IMR-90 (cell line): ENCODE data around the gene NOXRED1. TPM values are rescaled to one million over a fixed set of nuclear protein-coding genes. Genes with fewer than 3 reads are reported as not detected.

Source experiments
- ATAC-seq: fragments of 200-7000 bp; cut with Tn5 transposase; 2 replicates; pipeline ENCODE4 v1.9.1; 2020; ENCODE audit warnings: low read depth, mild to moderate bottlenecking, moderate library complexity
- BruUV-seq: library from RNA; stranded (reverse); fragments of 400-500 nt; replicated peaks from 2 replicates; lab custom pipeline; 2021; lab: Mats Ljungman, UMichigan
- CTCF ChIA-PET: fragments of 300-600 bp; formaldehyde crosslinking; extraction: SDS; loops from one replicate; lab custom pipeline; 2021; ENCODE audit warnings: antibody characterized with exemption; lab: Yijun Ruan, JAX
- POLR2A ChIA-PET: fragments of 300-600 bp; sonication (Branson Sonifier 250); formaldehyde crosslinking; loops from one replicate; lab custom pipeline; 2022; ENCODE audit warnings: antibody characterized with exemption; ENCODE audit not compliant: unreplicated experiment; lab: Charles Lee
- DNase-seq: peaks from one replicate; pipeline ENCODE4 v3.0.0; 2013
- H2AFZ ChIP-seq: replicated peaks from 2 replicates; pipeline ENCODE3; 2013; ENCODE audit warnings: low read length, mild to moderate bottlenecking; ENCODE audit not compliant: poor library complexity
- H2AK5ac ChIP-seq: 2 replicates; pipeline ENCODE4 v1.6.1; 2013; ENCODE audit warnings: low read depth, low read length, inconsistent platforms
- H2AK9ac ChIP-seq: replicated peaks from 2 replicates; pipeline ENCODE3; 2013; ENCODE audit warnings: mild to moderate bottlenecking, low read depth, low read length, moderate library complexity; ENCODE audit not compliant: poor library complexity
- H2BK120ac ChIP-seq: 2 replicates; pipeline ENCODE4 v1.6.1; 2013; ENCODE audit warnings: low read depth, low read length, inconsistent platforms
- H2BK15ac ChIP-seq: 3 replicates; pipeline ENCODE4 v1.6.1; 2013; ENCODE audit warnings: low read depth, low read length, inconsistent platforms
- H2BK20ac ChIP-seq: 2 replicates; pipeline ENCODE4 v1.6.1; 2013; ENCODE audit warnings: low read depth, mild to moderate bottlenecking, inconsistent platforms, low read length, moderate library complexity
- H2BK5ac ChIP-seq: 2 replicates; pipeline ENCODE4 v1.6.1; 2013; ENCODE audit warnings: mild to moderate bottlenecking, low read depth, low read length, inconsistent platforms; ENCODE audit not compliant: poor library complexity, severe bottlenecking
- H3K14ac ChIP-seq: replicated peaks from 2 replicates; pipeline ENCODE4 v1.6.1; 2013; ENCODE audit warnings: low read depth, low read length, inconsistent platforms
- H3K18ac ChIP-seq: 2 replicates; pipeline ENCODE4 v1.6.1; 2013; ENCODE audit warnings: low read depth, low read length, control low read depth
- H3K23ac ChIP-seq: 2 replicates; pipeline ENCODE4 v1.6.1; 2013; ENCODE audit warnings: low read depth, low read length, inconsistent platforms
- H3K27ac ChIP-seq: 2 replicates; pipeline ENCODE4 v1.5.1; 2013; ENCODE audit warnings: mild to moderate bottlenecking, control low read depth, low read length; ENCODE audit not compliant: insufficient read depth
- H3K27me3 ChIP-seq: 2 replicates; pipeline ENCODE4 v1.6.1; 2013; ENCODE audit warnings: low read length; ENCODE audit not compliant: control insufficient read depth, insufficient read depth
- H3K36me3 ChIP-seq: 2 replicates; pipeline ENCODE4 v1.6.1; 2013; ENCODE audit warnings: low read length, mixed read lengths; ENCODE audit not compliant: control insufficient read depth, insufficient read depth
- H3K4ac ChIP-seq: 2 replicates; pipeline ENCODE4 v1.6.1; 2013; ENCODE audit warnings: low read depth, low read length, inconsistent platforms
- H3K4me1 ChIP-seq: 2 replicates; pipeline ENCODE4 v1.6.1; 2013; ENCODE audit warnings: low read length, mixed read lengths; ENCODE audit not compliant: control insufficient read depth, insufficient read depth
- H3K4me2 ChIP-seq: 2 replicates; pipeline ENCODE4 v1.6.1; 2013; ENCODE audit warnings: low read depth, mild to moderate bottlenecking, control low read depth, low read length, moderate library complexity
- H3K4me3 ChIP-seq: 2 replicates; pipeline ENCODE4 v1.5.1; 2013; ENCODE audit warnings: low read depth, mild to moderate bottlenecking, control low read depth, low read length, moderate library complexity; ENCODE audit not compliant: insufficient read depth
- H3K56ac ChIP-seq: 2 replicates; pipeline ENCODE4 v1.6.1; 2013; ENCODE audit warnings: low read length, inconsistent platforms; ENCODE audit not compliant: insufficient read depth; ENCODE audit errors: extremely low read depth
- H3K79me1 ChIP-seq, 2 experiments: 2 replicates each; pipeline ENCODE4 v1.6.1; 2013; ENCODE audit warnings: low read length in 2 of 2, inconsistent platforms in 1 of 2, low read depth in 1 of 2
- H3K9ac ChIP-seq: 2 replicates; pipeline ENCODE4 v1.6.1; 2013; ENCODE audit warnings: low read depth, low read length, control low read depth
- H3K9me1 ChIP-seq: 2 replicates; pipeline ENCODE4 v1.6.1; 2013; ENCODE audit warnings: low read length, inconsistent platforms; ENCODE audit not compliant: insufficient read depth
- H3K9me3 ChIP-seq: 2 replicates; pipeline ENCODE4 v1.6.1; 2013; ENCODE audit warnings: low read length; ENCODE audit not compliant: control insufficient read depth, insufficient read depth
- H4K20me1 ChIP-seq: 2 replicates; pipeline ENCODE4 v1.6.1; 2013; ENCODE audit warnings: low read length, inconsistent platforms; ENCODE audit not compliant: insufficient read depth
- H4K5ac ChIP-seq: 2 replicates; pipeline ENCODE4 v1.6.1; 2013; ENCODE audit warnings: mild to moderate bottlenecking, low read depth, low read length, control low read depth
- H4K8ac ChIP-seq, 2 experiments: 2 replicates each; pipeline ENCODE4 v1.6.1; 2013; ENCODE audit warnings: low read depth in 2 of 2, low read length in 2 of 2, control low read depth in 1 of 2, inconsistent platforms in 1 of 2
- H4K91ac ChIP-seq: 2 replicates; pipeline ENCODE4 v1.6.1; 2013; ENCODE audit warnings: low read depth, low read length, inconsistent platforms; ENCODE audit not compliant: insufficient read depth
- CEBPB ChIP-seq: IDR thresholded peaks from 2 replicates; pipeline ENCODE4 v1.6.1; 2012; ENCODE audit warnings: low read depth, low read length, improper control_type of control experiment
- FOS ChIP-seq: fragments of 150-350 bp; IDR thresholded peaks from 2 replicates; pipeline ENCODE4 v1.6.1; 2016; ENCODE audit warnings: low read depth, low read length
- MAFK ChIP-seq: IDR thresholded peaks from 2 replicates; pipeline ENCODE4 v1.6.1; 2012; ENCODE audit warnings: low read depth, low read length, improper control_type of control experiment
- MAZ ChIP-seq: IDR thresholded peaks from 2 replicates; pipeline ENCODE4 v1.6.1; 2012; ENCODE audit warnings: low read depth, mild to moderate bottlenecking, low read length, improper control_type of control experiment, moderate library complexity, borderline replicate concordance
- MXI1 ChIP-seq: IDR thresholded peaks from 2 replicates; pipeline ENCODE4 v1.6.1; 2012; ENCODE audit warnings: low read depth, mild to moderate bottlenecking, low read length, moderate library complexity, borderline replicate concordance
- NFE2L2 ChIP-seq: fragments of 150-350 bp; IDR thresholded peaks from 2 replicates; pipeline ENCODE4 v1.6.1; 2016; ENCODE audit warnings: low read depth, mild to moderate bottlenecking, low read length
- POLR2A ChIP-seq: IDR thresholded peaks from 2 replicates; pipeline ENCODE4 v1.6.1; 2012; ENCODE audit warnings: mild to moderate bottlenecking, low read depth, low read length
- RFX5 ChIP-seq: IDR thresholded peaks from 2 replicates; pipeline ENCODE4 v1.8.0; 2012; ENCODE audit warnings: low read depth, mild to moderate bottlenecking, low read length, moderate library complexity
- SMC3 ChIP-seq: fragments of 150-350 bp; IDR thresholded peaks from 2 replicates; pipeline ENCODE4 v1.6.1; 2016; ENCODE audit warnings: low read depth, mild to moderate bottlenecking, antibody characterized with exemption, low read length, moderate library complexity
- WGBS, 2 experiments: methylation state at CpG; one replicate each; pipeline versions ENCODE4 v1.1.5 to v1.1.7; 2013; ENCODE audit warnings: missing lambda C conversion rate in 2 of 2; ENCODE audit not compliant: insufficient read length in 1 of 2; ENCODE audit errors: extremely low coverage in 2 of 2; 5-methylcytosine and 5-hydroxymethylcytosine counted together
- dilution Hi-C: fragments of 300-500 bp; cut with HindIII; formaldehyde crosslinking; loops from one replicate; pipeline ENCODE4 v1.14.3; 2018; ENCODE audit warnings: low sequenced_read_pairs; ENCODE audit not compliant: unreplicated experiment
- in situ Hi-C: fragments of 300-500 bp; cut with MboI; formaldehyde crosslinking; loops from 3 replicates; pipeline ENCODE4 v1.14.3; 2019; ENCODE audit warnings: low sequenced_read_pairs, inconsistent platforms, mixed read lengths
- intact Hi-C: fragments of 100-400 bp; cut with micrococcal nuclease; formaldehyde crosslinking; loops from 2 replicates; pipeline ENCODE4 v1.10.0; 2022
- polyA plus RNA-seq, 3 experiments: library from polyadenylated mRNA; depleted of rRNA; stranded (reverse); fragments of >200 nt; gene quantifications; 2 replicates each; pipeline ENCODE4 v1.2.3, GENCODE V29; 2012; ENCODE audit warnings: low replicate concordance in 1 of 3
- total RNA-seq: library from RNA; depleted of rRNA; stranded (reverse); fragments of >200 nt; gene quantifications from 2 replicates; pipeline ENCODE4 v1.2.3, GENCODE V29; 2012
- TF ChIP-seq, protein P1 (sequence below): conservative IDR thresholded peaks from 2 replicates; pipeline ENCODE4 v1.5.1; 2012; ENCODE audit warnings: mild to moderate bottlenecking, low read depth, low read length, improper control_type of control experiment

The NOXRED1 gene
- total and polyA plus RNA-seq, 2 of the 4 experiments (the other 2 are of a cell fraction): under 0.01 to 0.14 TPM

DNA sequence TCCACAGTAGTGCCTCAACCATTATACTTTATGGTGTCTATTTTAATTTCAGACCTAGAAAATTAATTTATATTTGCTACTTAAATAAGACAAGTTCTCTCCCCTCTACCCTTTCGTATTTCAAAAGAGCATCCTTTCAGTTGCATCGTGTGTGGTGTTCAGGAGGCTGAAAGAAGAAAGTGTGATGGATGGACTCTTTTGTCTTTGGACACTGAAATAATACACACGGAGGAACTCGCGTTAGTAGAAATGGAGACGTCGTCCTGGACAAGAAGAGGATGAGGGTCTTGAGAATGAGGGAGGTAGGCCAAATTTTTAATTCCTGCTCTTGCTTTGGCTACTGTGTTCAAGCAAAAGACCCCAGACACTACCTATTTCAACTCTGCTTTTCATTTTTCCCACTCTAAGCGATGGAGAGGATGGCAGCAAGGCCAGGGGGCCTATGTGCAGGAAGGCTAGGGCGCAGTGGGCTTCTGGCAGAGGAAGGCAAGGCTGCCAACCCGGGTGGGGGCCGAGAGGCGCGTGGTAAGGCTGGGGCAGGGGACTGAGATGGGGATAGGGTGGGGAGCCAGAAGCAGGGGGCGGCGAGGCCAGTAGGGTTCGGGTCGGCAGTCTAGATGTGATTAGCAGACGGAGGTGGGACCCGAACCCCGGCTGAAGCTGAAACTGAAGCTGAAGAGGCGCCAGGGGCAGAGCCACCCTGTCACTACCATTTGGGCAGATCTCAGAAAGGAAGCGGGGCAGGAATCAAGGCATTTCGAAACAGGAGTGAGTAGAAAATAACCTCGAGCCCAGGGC lies 47.2 kb downstream of the NOXRED1 start (continued):
- TF ChIP-seq MAZ (no peak), POLR2A (no peak)

DNA sequence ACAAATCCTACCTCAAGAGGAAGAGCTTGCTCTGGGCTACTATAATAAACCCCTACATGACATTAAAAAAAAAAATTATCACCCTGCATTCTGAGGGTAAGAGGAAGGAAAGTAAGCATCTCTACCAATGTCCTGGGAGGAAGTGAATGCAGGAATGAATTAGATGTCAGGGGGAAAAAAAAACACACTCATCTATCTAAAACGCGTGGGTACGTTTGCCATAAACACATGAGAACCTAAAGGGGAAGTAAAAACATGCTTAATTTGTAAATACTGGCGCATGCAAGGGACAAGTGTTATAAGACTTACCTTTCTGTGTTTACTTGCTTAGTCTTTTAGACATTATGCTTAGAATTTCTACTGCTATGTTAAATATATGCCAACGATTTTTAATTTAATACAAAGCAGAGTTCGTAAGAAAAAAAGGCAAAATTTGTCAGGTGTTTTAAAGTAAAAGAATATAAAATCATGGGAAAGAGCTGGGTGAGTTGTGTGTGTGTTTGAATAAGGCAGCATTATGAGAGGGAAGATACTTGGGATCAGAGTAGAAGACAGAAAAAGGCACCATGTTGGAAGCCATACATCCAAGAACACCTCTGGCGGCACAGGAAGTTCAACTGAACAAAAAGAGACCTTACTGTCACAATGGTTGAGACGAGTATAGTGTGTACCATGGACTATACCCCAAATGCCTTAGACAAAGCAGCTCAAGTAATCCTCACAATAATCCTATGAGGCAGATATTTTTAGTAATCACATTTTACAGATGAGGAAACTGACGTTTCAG lies 48.0 kb downstream of the NOXRED1 start:
- Histone ChIP-seq H3K9me3 (no peaks in the 10 kb centered on the region), H4K8ac (no peak overlapping the region), H3K9ac (no peak overlapping the region), H2AK5ac (no peak overlapping the region), H3K14ac (no peak overlapping the region), H3K36me3 (no peaks in the 10 kb centered on the region), H3K56ac (no peak overlapping the region), H3K79me1 (peaks cover 7 to 13% of the 10 kb centered on the region in 2 experiments; a peak in 3 of 4 replicates), H3K18ac (no peak overlapping the region), H2BK120ac (no peak overlapping the region), H2AK9ac (no peak overlapping the region), H2BK15ac (no peak overlapping the region), H2BK20ac (no peak overlapping the region), H2AFZ (no peak overlapping the region), H3K9me1 (peaks cover 3% of the 10 kb centered on the region), H4K20me1 (peaks cover 6% of the 10 kb centered on the region; the same call in 1 of the 2 replicates), H3K27me3 (peaks cover 5% of the 10 kb centered on the region), H3K4me2 (no peak overlapping the region; the same call in 1 of the 2 replicates), H4K5ac (no peak overlapping the region), H3K23ac (no peak overlapping the region), H2BK5ac (no peak overlapping the region), H4K91ac (no peak overlapping the region), H3K4ac (no peak overlapping the region), H3K4me1 (no peaks in the 10 kb centered on the region), H3K27ac (no peak overlapping the region), H3K4me3 (no peak overlapping the region)
- no peak for ATAC-seq
- ChIA-PET POLR2A (no interaction called here), CTCF (no interaction called here)
- 100% methylated on average over 1 of the region's 9 CpGs; no CpG with 5 or more reads in 1 of the 2 experiments for whole genome bisulfite sequencing, 2 experiments
- intact Hi-C loops: no loop called here
- no TSS peak for BruUV-seq
- no peak for DNase-seq
- TF ChIP-seq SMC3 (no peak), NFE2L2 (no peak), MAFK (no peak), MXI1 (no peak), FOS (no peak), MAZ (no peak), RFX5 (no peak), POLR2A (no peak), CEBPB (no peak)
- TF ChIP-seq, protein P1, sequence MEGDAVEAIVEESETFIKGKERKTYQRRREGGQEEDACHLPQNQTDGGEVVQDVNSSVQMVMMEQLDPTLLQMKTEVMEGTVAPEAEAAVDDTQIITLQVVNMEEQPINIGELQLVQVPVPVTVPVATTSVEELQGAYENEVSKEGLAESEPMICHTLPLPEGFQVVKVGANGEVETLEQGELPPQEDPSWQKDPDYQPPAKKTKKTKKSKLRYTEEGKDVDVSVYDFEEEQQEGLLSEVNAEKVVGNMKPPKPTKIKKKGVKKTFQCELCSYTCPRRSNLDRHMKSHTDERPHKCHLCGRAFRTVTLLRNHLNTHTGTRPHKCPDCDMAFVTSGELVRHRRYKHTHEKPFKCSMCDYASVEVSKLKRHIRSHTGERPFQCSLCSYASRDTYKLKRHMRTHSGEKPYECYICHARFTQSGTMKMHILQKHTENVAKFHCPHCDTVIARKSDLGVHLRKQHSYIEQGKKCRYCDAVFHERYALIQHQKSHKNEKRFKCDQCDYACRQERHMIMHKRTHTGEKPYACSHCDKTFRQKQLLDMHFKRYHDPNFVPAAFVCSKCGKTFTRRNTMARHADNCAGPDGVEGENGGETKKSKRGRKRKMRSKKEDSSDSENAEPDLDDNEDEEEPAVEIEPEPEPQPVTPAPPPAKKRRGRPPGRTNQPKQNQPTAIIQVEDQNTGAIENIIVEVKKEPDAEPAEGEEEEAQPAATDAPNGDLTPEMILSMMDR: no peak
- dilution Hi-C loops: no loop called here
- in situ Hi-C loops: no loop called here
